ENCODE data around the gene PDLIM3. TPM values are rescaled to one million over a fixed set of nuclear protein-coding genes. Genes with fewer than 3 reads are reported as not detected.
A peak's percentile ranks its signal among the peaks of the same experiment; 100 is the strongest.

PDLIM3 gene
- total RNA-seq, 2 donors from 2014 or later = 4.3 to 30.8 TPM

DNA sequence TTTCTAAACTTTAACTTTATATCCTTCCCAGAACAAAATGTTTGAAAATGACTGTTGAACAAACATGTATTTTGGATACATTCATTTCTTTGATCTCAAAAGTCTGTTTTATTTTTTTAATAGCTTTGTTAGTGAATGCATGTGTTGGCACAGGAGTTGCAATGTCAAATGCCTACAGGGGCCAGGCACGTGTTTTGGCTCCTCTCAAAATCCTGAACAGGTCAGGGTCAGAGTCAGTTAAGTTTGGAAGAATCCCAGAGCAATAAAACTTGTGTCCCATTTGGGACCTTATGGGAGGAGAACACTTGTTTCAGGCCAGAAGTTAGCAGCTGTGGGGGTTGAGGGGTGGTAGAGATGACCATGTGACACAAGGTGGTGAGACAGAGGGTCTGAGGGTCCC, 34.7 kb downstream of the PDLIM3 start:
- ATAC-seq = no peak

DNA sequence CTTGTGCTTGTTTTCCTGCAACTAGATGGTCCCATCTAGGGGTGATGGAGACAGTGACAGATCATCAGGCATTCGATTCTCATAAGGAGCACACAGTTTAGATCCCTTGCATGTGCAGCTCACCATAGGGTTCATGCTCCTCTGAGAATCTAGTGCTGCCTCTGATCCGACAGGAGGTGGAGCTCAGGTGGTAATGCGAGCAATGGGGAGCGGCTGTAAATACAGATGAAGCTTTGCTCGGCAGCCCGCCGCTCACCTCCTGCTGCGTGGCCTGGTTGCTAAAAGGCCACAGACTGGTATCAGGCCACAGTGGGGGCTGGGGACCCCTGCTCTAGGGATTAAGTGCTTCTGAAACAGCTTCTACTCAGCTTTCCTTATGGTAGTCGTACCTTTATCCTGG, 35.3 kb downstream of the PDLIM3 start:
- ATAC-seq (no peak), DNase-seq (no peak)
- intact Hi-C loops (cut with DNase I, micrococcal nuclease) = no loop called here

More for the DNA sequence above, 34.7 kb downstream of the PDLIM3 start:
- no peak for DNase-seq
- intact Hi-C loops (cut with DNase I, micrococcal nuclease) = no loop called here

DNA sequence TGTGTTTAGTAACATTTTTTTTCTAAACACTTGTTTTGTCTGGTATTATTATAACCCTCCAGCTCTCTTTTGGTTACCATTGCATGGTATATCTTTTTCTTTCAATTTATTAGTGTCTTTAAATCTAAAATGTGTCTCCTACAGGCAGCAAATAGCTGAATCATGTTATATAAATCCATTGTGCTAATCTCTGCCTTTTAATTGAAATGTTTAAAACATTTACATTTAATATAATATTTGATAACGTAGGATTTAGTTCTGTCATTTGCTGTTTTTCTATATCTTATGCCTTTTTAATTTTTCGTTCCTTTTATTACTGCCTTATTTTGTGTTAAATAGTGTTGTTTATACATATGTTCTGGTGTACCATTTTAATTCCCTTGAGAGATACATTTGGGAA, 46.7 kb downstream of the PDLIM3 start:
- intact Hi-C loops (cut with DNase I, micrococcal nuclease) = no loop called here
- no peak for ATAC-seq
- DNase-seq = no peak

DNA sequence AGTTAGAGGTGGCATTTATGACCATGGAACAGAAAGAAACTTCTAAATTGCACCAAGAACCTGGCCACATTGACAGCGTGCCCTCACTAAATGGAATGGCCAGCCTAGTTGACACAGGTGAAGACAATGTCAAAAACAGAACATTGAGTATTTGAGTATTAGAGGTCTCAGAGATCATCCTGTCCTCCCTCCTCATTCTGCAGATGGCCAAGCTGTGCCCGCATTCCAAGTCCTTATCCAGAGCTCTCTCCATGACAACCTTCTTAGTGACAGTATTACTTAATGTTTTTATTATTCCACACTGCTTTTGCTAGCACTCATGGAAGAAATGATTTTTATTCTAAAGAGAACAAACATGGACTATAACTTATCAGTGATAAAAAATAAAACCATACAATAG, 53.9 kb downstream of the PDLIM3 start:
- DNase-seq = no peak
- intact Hi-C loops (cut with DNase I, micrococcal nuclease) = no loop called here
- ATAC-seq = no peak

DNA sequence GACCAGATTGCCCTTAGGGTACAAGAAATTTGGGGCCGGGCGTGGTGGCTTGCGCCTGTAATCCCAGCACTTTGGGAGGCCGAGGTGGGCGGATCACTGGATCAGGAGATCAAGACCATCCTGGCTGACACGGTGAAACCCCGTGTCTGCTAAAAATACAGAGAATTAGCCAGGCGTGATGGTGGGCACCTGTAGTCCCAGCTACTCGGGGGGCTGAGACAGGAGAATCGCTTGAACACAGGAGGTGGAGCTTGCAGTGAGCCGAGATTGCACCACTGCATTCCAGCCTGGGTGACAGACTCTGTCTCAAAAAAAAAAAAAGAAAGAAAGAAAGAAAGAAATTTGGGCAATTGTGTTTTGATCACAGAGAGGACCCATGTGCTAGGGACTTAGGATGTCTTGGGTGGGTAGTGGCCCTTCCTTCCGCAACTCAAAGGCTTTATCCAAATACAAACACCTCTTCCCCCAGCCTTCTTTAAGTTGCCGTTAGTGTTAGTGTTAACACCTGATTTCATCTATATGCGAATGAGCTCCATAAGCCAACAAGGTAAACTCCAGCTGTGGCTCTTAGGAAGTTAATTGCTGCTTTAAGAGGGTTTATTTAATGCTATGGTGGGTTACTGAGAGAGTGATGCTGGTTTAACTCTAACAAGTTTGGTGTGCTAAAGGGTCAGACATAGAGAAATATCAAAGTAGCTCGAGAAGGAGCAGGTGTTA, 55.1 kb downstream of the PDLIM3 start:
- ATAC-seq (no peak), DNase-seq (no peak)
- intact Hi-C loops (cut with DNase I, micrococcal nuclease) = no loop called here

DNA sequence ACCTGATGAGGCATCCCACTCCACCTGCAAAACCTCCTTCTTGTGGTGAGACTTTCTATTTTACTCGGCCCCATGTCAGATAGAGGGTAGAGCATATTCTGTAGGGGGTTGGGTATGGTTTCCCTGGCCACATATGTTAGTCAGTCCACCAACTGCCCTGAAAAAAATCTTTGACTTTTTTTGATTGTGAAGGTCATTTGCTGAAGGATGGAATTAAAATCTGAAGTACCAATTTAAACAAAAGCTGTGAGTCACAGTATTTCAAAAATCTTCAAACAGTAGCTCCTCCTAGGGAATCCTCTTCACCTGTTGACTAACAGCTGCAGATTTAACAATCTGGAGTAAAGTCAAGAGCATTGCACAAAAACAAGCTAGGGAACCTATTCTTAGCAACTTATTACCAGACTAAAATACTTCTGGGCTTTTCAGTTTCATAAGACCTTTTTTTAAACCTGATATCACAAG, 55.8 kb downstream of the PDLIM3 start:
- DNase-seq (no peak), ATAC-seq (no peak)
- intact Hi-C loops (cut with DNase I, micrococcal nuclease) = loop anchor here in 1 of 2 donors (5.0 kb wide), 1 partner anchor 113 kb away; no protein-coding TSS in a partner anchor

DNA sequence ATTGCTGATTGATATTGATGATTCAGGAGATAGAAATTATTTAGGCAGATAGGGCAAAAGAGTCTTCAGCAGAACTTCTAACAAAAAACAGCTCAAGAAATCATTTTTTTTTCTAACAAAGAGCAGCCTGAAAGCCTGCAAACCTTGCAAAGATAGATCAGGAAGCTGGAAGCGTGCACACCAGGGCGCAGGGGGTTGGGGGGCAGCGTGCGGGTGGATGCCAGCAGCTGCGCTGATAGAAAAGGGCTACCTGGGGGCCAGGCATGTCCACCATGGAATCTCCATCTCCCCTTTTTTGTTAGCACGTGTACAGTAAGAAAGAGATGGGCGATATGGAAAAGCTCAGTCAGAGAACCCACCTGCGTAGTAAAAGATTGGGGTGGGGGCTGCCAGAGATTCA, 62.1 kb downstream of the PDLIM3 start:
- no peak for ATAC-seq
- intact Hi-C loops (cut with DNase I, micrococcal nuclease) = no loop called here
- no peak for DNase-seq

DNA sequence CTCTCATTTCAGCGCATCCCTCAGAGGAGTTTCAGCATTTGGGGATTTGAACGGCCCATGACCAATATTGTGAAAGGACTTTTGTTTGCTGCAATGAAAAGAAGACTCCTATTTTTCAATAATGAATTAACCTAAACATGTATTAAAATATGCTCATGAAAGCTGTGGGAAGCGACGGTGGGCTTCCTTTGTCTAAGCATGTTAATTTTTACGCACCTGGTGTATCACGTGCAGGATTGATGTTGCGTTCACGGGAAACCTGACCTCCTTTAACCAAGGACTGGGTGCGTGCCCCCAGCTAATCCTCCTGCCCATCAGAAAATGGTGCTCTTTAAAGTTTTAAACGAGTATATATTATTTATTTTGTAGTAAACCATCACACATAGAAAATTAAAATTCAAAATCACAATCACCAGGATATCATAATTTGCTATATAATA, 63.2 kb downstream of the PDLIM3 start:
- ATAC-seq = no peak
- intact Hi-C loops (cut with DNase I, micrococcal nuclease) = no loop called here
- DNase-seq = peak in 1 of 2 donors; percentile 17

DNA sequence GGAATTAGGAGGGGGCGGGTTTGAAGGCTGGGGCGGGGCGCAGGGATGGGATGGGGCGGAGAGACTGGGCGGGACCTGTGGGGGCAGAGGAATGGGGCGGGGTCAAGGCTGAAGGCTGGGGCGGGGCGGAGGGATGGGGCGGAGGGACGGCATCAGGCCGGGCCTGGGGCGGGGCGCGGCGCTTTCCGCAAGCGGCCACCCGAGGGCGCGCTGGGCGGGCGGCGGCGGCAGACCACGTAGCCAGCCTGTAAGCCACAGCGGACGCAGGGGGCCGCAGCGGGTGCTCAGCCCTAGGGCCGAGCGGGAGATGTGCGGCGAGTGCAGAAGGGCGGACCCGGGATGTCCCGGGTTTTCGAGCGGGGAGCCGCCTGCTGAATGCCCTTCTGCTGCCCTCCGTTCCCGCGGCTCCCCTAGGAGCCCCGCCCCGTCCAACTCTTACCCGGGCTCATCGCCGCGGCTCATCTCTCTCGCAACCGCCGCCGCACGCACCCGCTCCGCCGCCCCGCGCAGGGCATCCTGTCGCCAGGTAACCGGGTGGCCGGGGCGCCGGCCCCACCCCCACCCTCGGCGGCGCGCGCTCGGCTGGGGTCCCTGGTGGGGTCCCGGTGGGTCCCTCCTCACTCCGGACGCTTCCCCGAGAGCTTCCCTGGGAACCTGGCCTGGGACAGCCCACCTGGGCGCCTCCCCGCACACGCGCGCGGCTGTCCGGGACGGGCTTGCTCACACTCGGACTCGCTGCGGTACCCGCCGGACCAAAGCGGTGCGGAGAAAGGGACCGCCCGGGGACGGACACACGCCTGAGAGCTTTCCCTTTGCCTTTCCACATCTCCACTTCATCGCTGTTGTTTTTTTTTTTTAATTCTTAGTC, 63.8 kb downstream of the PDLIM3 start, which contains the start of gene CCDC110:
Gene CCDC110, minus strand, starts transcription at position 499 of the 868 bp plus-strand sequence. Its CDS starts 50 bp downstream, at position 449.
- ATAC-seq (peak; percentile 97), DNase-seq (peak; percentile 92 to 97)
- intact Hi-C loops (cut with DNase I, micrococcal nuclease) = no loop called here

DNA sequence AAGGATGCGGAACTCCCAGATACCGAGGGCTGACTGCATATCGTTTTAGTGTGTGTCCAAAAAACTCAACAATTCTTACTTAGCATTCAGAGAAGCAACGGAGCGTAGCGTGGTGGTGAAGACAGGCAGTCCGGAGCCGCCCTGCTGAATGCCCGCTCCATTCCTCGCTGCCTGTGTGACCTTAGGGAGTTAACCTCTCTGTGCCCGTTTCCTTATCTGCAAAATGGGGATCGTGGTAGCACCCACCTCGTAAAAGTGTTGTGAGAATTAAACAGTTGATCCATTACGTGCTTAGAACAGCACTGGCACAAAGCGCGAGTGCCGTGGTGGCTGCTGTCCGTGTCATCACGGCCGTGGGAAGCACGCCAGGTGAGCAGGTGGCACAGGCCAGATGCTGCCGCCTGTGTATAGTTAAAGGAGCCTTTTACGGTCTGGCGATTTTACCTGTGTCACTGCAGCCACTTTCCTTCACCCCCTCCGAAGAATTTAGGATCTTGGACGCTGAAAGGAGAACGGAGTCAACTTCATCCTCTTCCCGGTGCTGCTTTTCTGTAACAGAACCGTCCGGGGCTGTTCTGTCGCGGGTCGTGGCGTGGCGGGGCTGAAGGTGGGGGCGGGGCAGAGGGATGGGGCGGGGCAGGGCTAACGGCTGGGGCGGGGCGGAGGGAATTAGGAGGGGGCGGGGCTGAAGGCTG, 64.7 kb downstream of the PDLIM3 start:
- ATAC-seq (peak; percentile 58), DNase-seq (peak; percentile 74 to 82)
- intact Hi-C loops (cut with DNase I, micrococcal nuclease) = no loop called here

DNA sequence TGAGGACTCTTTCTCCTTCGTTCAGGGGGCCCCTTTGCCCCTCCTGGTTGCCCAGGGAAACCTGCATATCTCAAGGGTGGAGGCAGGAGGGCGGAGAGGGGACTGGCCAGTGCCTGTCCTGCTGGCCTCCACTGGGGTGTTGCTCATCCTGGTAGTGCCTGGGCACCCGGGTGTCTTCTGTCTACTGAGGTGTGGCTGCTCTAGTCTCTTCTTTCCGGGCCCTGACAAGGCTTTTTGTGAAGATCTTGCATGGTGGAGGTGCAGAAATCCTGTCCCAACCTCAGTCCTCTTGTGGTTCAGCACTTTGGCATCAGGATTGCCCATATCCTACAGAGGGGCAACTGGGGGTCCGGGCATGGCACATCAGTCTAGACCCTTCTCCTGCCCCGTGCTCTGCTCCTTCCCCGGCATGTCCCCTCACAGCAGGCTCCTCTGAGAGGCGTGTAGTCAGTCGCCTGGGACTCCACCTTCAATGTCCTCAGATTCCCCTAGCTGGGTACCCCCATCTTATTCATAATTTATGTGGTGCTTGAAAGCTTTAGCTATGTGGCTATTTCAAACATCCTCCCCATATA, 65.6 kb downstream of the PDLIM3 start:
- intact Hi-C loops (cut with DNase I, micrococcal nuclease) = no loop called here
- DNase-seq (peak in 1 of 2 donors; percentile 11), ATAC-seq (no peak)

DNA sequence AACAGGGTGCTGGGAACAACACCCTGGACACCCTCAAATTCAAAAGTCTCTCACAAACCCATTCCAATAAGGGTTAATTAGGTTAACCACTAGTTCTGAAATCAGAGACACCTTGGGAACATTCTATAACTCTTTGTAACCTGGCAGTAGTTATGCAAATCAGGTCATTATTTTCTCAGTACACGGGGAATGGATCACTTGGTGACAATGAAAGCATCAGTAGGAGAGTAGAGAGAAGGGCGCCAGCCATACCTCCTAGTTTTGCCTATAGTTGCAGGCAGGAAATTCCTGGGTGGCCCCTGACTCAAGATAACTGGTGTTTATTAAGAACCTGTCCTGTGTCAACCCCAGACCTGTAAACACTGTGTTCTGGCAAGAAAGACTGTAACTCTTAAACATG, 66.3 kb downstream of the PDLIM3 start:
- no peak for ATAC-seq
- no peak for DNase-seq
- intact Hi-C loops (cut with DNase I, micrococcal nuclease) = no loop called here

DNA sequence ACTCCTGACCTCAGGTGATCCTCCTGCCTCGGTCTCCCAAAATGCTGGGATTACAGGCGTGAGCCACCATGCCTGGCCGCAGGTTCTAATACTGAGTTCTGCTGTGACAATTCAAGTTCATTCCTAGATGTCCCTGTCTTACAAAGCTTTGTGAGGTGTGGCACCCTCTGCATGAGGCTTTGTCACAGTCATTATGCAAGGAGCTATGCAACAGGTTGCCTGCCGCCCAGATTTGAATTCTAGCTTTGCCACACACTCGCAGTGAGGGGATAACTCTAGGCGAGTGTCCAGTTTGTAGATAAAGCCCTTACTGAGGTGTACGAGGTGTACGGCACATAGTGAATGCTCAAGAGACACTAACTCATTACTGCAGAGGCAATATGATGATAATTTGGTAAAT, 67.3 kb downstream of the PDLIM3 start:
- DNase-seq (no peak), ATAC-seq (no peak)
- intact Hi-C loops (cut with DNase I, micrococcal nuclease) = no loop called here

DNA sequence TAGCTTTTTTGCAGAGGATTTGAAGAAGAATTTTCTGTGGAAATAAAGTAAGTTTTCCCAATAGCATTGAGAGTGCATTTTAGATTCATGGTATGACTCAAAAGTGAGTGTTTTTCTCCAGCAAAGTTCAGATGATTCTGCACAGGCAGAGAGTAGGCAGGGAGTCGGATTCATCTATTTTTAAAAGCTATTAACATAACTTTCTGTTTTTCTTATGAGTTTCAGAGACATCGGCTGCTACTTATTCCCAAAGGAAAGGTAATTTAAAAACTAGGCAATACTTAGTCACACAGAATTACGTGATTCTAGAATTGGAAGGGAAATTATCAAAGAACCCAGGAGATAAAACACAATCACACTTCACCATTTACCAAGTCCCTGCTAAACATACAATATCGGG, 68.2 kb downstream of the PDLIM3 start:
- ATAC-seq (no peak), DNase-seq (no peak)
- intact Hi-C loops (cut with DNase I, micrococcal nuclease) = no loop called here

DNA sequence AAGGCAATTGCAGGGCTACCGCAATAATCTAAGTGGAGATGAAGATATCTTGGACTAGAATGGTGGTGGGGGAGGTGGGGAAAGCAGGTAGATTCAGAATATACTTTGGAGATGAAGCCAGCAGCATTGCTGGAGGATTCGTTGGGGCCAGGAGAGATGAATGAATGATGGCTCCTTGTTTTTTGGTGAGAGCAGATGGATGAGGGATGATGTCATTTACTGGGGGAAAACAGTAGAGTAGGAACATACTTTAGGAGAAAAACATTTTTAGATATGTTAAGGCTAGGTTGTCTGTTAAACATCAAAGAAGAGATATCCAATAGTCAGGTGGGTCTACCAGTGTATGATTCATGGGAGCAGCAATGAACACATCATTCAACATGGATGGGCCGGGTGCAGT, 69.6 kb downstream of the PDLIM3 start:
- no peak for ATAC-seq
- intact Hi-C loops (cut with DNase I, micrococcal nuclease) = no loop called here

DNA sequence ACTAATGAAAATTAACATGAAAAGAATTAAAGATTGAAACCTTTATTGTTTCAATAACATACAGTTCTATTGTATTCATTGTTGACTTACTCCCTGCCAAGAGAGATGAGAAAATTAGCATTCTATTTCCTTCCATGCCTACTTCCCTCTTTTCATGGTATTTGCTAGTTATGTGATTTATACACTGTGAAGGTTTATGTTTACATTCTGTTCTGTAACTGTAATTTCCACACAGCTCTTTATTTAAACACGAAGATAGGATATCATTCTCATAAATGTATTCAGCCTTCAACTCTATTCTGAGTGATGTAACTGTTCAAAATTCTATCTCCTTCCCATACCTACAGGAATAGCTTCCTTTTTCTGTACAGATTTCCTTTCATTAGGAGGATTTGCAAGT, 70.4 kb downstream of the PDLIM3 start:
- intact Hi-C loops (cut with DNase I, micrococcal nuclease) = no loop called here
- DNase-seq = no peak
- peak; percentile 75 for ATAC-seq

More for the DNA sequence above, 69.6 kb downstream of the PDLIM3 start:
- DNase-seq = no peak

DNA sequence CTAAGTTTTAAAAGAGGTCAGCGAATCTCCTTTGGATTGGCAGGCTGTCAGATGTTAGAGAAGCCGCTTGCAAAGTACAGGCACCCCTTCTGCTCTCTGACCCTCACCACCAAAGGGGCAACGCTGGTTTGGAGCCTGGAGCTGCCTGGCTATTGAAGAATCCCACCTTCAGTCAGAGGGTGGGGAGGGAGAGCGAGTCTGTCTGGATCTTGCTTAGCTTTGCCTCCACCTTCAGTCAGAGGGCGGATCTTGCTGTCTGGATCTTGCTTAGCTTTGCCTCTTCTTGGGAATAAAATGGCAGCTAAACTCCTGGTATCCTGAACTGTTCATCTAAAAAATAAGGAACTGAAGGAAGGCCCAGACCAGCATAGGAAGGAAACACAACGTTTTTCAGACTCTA, 71.1 kb downstream of the PDLIM3 start:
- intact Hi-C loops (cut with DNase I, micrococcal nuclease) = no loop called here
- DNase-seq (no peak), ATAC-seq (no peak)

DNA sequence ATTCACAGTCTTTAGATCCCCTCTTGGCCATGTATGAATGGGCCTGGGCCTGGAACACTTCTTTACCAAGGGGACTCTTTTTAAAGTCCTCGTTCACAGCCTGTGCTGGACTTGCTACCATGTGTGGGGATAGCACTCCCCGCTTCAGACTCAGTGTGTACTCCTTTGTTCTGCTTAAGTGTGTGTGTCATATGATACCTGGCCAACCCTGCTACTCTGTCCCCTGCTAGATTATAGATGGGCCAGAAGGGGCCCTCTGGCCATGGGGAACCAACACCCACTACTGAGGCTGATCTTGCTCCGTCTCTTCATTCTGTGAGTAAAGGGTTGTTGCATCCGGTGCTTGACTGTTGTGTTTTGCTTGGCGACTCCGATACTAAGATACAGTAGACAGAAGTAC, 71.8 kb downstream of the PDLIM3 start:
- no peak for ATAC-seq
- no peak for DNase-seq
- intact Hi-C loops (cut with DNase I, micrococcal nuclease) = no loop called here

DNA sequence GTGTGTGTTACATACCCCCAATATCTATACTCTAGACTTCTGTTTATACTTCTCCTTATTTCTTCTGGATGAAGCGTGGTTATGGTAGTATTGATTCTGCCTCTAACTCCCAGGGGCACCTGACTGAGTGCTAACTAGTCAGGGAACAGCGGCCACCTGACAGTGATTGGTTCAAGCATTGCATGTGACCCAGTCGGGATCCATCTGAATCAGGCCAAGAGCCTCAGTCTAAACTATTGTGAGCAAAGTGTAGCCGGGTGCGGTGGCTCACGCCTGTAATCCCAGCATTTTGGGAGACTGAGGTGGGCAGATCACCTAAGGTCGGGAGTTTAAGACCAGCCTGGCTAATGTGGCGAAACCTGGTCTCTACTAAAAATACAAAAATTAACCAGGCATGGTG, 73.7 kb downstream of the PDLIM3 start:
- intact Hi-C loops (cut with DNase I, micrococcal nuclease) = no loop called here
- no peak for DNase-seq
- ATAC-seq = no peak
